ENCODE data around the gene BBS5.

DNA sequence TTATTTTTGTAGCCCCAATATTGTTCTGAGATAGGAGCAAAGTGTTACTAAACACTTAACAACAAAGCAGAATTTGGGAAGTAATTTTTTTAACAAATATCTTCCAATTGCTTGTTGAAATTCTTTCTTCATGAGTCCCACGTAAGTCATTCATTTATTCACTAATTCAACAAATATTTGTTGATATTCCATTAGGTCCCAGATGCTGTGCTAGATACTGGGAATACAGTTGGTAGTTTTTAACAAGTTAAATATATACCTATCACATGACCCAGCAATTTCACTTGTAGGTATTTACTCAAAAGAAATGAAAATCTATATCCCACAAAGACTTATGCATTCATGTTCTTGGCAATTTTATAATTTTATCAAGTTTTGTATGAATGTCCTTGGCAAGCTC lies 7.0 kb upstream of the BBS5 start:
- no peak for TF ChIP-seq CTCF (IDR thresholded peaks at IDR 0.05 in 2 of 3, conservative IDR thresholded peaks at IDR 0.05 in 1 of 3; ENCODE audit: borderline replicate concordance in 1 of 3, insufficient read depth in 1 of 3, low read depth in 2 of 3, low read length in 2 of 3)
- TF ChIP-seq POLR2A (IDR thresholded peaks at IDR 0.05; ENCODE audit: borderline replicate concordance, extremely low read depth, insufficient read depth, insufficient read length): no peak
- no peak for TF ChIP-seq SIN3A (IDR thresholded peaks at IDR 0.05; ENCODE audit: low read depth)
- TF ChIP-seq EZH2 (IDR thresholded peaks at IDR 0.05): no peak
- no peak for TF ChIP-seq JUND (IDR thresholded peaks at IDR 0.05)
- TF ChIP-seq, protein P1, sequence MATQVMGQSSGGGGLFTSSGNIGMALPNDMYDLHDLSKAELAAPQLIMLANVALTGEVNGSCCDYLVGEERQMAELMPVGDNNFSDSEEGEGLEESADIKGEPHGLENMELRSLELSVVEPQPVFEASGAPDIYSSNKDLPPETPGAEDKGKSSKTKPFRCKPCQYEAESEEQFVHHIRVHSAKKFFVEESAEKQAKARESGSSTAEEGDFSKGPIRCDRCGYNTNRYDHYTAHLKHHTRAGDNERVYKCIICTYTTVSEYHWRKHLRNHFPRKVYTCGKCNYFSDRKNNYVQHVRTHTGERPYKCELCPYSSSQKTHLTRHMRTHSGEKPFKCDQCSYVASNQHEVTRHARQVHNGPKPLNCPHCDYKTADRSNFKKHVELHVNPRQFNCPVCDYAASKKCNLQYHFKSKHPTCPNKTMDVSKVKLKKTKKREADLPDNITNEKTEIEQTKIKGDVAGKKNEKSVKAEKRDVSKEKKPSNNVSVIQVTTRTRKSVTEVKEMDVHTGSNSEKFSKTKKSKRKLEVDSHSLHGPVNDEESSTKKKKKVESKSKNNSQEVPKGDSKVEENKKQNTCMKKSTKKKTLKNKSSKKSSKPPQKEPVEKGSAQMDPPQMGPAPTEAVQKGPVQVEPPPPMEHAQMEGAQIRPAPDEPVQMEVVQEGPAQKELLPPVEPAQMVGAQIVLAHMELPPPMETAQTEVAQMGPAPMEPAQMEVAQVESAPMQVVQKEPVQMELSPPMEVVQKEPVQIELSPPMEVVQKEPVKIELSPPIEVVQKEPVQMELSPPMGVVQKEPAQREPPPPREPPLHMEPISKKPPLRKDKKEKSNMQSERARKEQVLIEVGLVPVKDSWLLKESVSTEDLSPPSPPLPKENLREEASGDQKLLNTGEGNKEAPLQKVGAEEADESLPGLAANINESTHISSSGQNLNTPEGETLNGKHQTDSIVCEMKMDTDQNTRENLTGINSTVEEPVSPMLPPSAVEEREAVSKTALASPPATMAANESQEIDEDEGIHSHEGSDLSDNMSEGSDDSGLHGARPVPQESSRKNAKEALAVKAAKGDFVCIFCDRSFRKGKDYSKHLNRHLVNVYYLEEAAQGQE (IDR thresholded peaks at IDR 0.05; ENCODE audit: low read depth): no peak
- no peak for TF ChIP-seq EZH2phosphoT487 (IDR thresholded peaks at IDR 0.05; ENCODE audit: borderline replicate concordance)
- TF ChIP-seq POLR2AphosphoS5 (IDR thresholded peaks at IDR 0.05; ENCODE audit: low read depth, low read length): no peak
- TF ChIP-seq, protein P2, sequence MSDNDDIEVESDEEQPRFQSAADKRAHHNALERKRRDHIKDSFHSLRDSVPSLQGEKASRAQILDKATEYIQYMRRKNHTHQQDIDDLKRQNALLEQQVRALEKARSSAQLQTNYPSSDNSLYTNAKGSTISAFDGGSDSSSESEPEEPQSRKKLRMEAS (IDR thresholded peaks at IDR 0.05): no peak
- TF ChIP-seq YY1 (IDR thresholded peaks at IDR 0.05; ENCODE audit: extremely low read depth, insufficient replicate concordance, low read depth, low read length): no peak
- TF ChIP-seq FOSL1 (IDR thresholded peaks at IDR 0.05; ENCODE audit: low read depth): no peak
- no peak for TF ChIP-seq ZNF274 (IDR thresholded peaks at IDR 0.05; ENCODE audit: low read depth, low read length)

Data from HCT116 (cell line).